Measurements from ENCODE around the gene ANK3. TPM values are rescaled to one million over a fixed set of nuclear protein-coding genes. Genes with fewer than 3 reads are reported as not detected.

Gene ANK3
- total and polyA plus RNA-seq, 3 donors from 2014 or later = 23.5 to 39.9 (median 38.6) TPM

GRCh38 chr10:60399328-60399727 is 9.7 kb upstream of the ANK3 start:
- no peaks in the 10 kb centered on the region for H3K27me3 ChIP-seq
- H3K4me1 ChIP-seq = no peaks in the 10 kb centered on the region
- WGBS, 2 donors = 47 to 52% methylated on average over 8 of the region's 8 CpGs
- H3K9me3 ChIP-seq = no peaks in the 10 kb centered on the region
- H3K27ac ChIP-seq = no peak overlapping the region
- H3K36me3 ChIP-seq (ENCODE audit: low read depth, missing control alignments) = no peaks in the 10 kb centered on the region
- intact Hi-C loops (cut with DNase I; ENCODE audit: low total_unique reads) = no loop called here
- no peak for DNase-seq
- TF ChIP-seq CTCF (IDR thresholded peaks at IDR 0.05) (no peak), POLR2A (IDR thresholded peaks at IDR 0.05) (no peak)
- no peak overlapping the region for H3K4me3 ChIP-seq

GRCh38 chr10:60397792-60398191 is 8.1 kb upstream of the ANK3 start:
- no peak overlapping the region for H3K4me3 ChIP-seq
- H3K27ac ChIP-seq = no peak overlapping the region
- no peaks in the 10 kb centered on the region for H3K27me3 ChIP-seq
- TF ChIP-seq CTCF (IDR thresholded peaks at IDR 0.05) (no peak), POLR2A (IDR thresholded peaks at IDR 0.05) (no peak)
- 70 to 72% methylated on average over 2 of the region's 2 CpGs for WGBS, 2 donors
- H3K36me3 ChIP-seq (ENCODE audit: low read depth, missing control alignments) = no peaks in the 10 kb centered on the region
- no peaks in the 10 kb centered on the region for H3K9me3 ChIP-seq
- no peak for DNase-seq
- H3K4me1 ChIP-seq = no peaks in the 10 kb centered on the region
- intact Hi-C loops (cut with DNase I; ENCODE audit: low total_unique reads) = no loop called here

GRCh38 chr10:60396766-60397165 is 7.1 kb upstream of the ANK3 start:
- intact Hi-C loops (cut with DNase I; ENCODE audit: low total_unique reads) = no loop called here
- 78 to 86% methylated on average over 3 of the region's 3 CpGs for WGBS, 2 donors
- H3K36me3 ChIP-seq (ENCODE audit: low read depth, missing control alignments) = no peaks in the 10 kb centered on the region
- H3K4me1 ChIP-seq = no peaks in the 10 kb centered on the region
- H3K9me3 ChIP-seq = no peaks in the 10 kb centered on the region
- no peak for DNase-seq
- H3K27me3 ChIP-seq = no peaks in the 10 kb centered on the region
- no peak overlapping the region for H3K27ac ChIP-seq
- no peak overlapping the region for H3K4me3 ChIP-seq
- no peak for TF ChIP-seq POLR2A (IDR thresholded peaks at IDR 0.05)
- TF ChIP-seq CTCF (IDR thresholded peaks at IDR 0.05) = no peak

- Histone ChIP-seq H3K4me3 (no peak overlapping the region), H3K9me3 (no peaks in the 10 kb centered on the region), H3K27ac (no peak overlapping the region), H3K36me3 (ENCODE audit: low read depth, missing control alignments) (no peaks in the 10 kb centered on the region), H3K4me1 (no peaks in the 10 kb centered on the region), H3K27me3 (no peaks in the 10 kb centered on the region)
- TF ChIP-seq POLR2A (IDR thresholded peaks at IDR 0.05) (no peak), CTCF (IDR thresholded peaks at IDR 0.05) (no peak)
- 86 to 89% methylated on average over 7 of the region's 7 CpGs for WGBS, 2 donors
- intact Hi-C loops (cut with DNase I; ENCODE audit: low total_unique reads) = no loop called here
- DNase-seq = no peak
Measured at GRCh38 chr10:60395711-60396110, 6.0 kb upstream of the ANK3 start.

GRCh38 chr10:60394446-60394845 is 4.8 kb upstream of the ANK3 start:
- Histone ChIP-seq H3K4me1 (no peaks in the 10 kb centered on the region), H3K36me3 (ENCODE audit: low read depth, missing control alignments) (no peaks in the 10 kb centered on the region), H3K4me3 (no peak overlapping the region), H3K9me3 (no peaks in the 10 kb centered on the region), H3K27ac (no peak overlapping the region), H3K27me3 (no peaks in the 10 kb centered on the region)
- TF ChIP-seq CTCF (IDR thresholded peaks at IDR 0.05) (no peak), POLR2A (IDR thresholded peaks at IDR 0.05) (no peak)
- DNase-seq = no peak
- 61 to 62% methylated on average over 2 of the region's 2 CpGs for WGBS, 2 donors
- intact Hi-C loops (cut with DNase I; ENCODE audit: low total_unique reads) = no loop called here

Measured in testis (tissue), 3 donors.